SIG-M5 treated with dmso at 0.1 percent for 504 hours (cell line): ENCODE measurements around the gene NPAS3.

ENCODE experiments used
- DNase-seq: peaks from one replicate; lab custom pipeline; 2025; ENCODE audit not compliant: unreplicated experiment; lab: John Stamatoyannopoulos, UW

Gene NPAS3

GRCh38 chr14:33774723-33775470, 836.2 kb downstream of the NPAS3 start:
- no peak for DNase-seq

GRCh38 chr14:33776871-33777270, 838.2 kb downstream of the NPAS3 start:
- DNase-seq, result no peak

GRCh38 chr14:33777681-33778080, 839.0 kb downstream of the NPAS3 start:
- no peak for DNase-seq

GRCh38 chr14:33780035-33780434, 841.4 kb downstream of the NPAS3 start:
- DNase-seq, result no peak

- DNase-seq, result no peak
Observed at GRCh38 chr14:33781236-33781635, 842.6 kb downstream of the NPAS3 start.

- no peak for DNase-seq
Observed at GRCh38 chr14:33782923-33783322, 844.2 kb downstream of the NPAS3 start.

- no peak for DNase-seq
Observed at GRCh38 chr14:33786091-33786825, 847.6 kb downstream of the NPAS3 start.

GRCh38 chr14:33788161-33788560, 849.5 kb downstream of the NPAS3 start:
- no peak for DNase-seq

GRCh38 chr14:33790996-33791395, 852.3 kb downstream of the NPAS3 start:
- DNase-seq, result no peak

GRCh38 chr14:33792009-33792719, 853.5 kb downstream of the NPAS3 start:
- DNase-seq, result no peak

GRCh38 chr14:33792720-33793368, 854.2 kb downstream of the NPAS3 start:
- DNase-seq, result peak; percentile 41

GRCh38 chr14:33793398-33794110, 854.9 kb downstream of the NPAS3 start:
- DNase-seq, result no peak

- DNase-seq, result no peak
Observed at GRCh38 chr14:33794791-33795305, 856.2 kb downstream of the NPAS3 start.

- no peak for DNase-seq
Observed at GRCh38 chr14:33796356-33796755, 857.7 kb downstream of the NPAS3 start.

GRCh38 chr14:33799705-33800570, 861.3 kb downstream of the NPAS3 start:
- DNase-seq, result no peak

GRCh38 chr14:33800735-33801163, 862.1 kb downstream of the NPAS3 start:
- no peak for DNase-seq

- no peak for DNase-seq
Observed at GRCh38 chr14:33802737-33803136, 864.1 kb downstream of the NPAS3 start.

- DNase-seq, result no peak
Observed at GRCh38 chr14:33805593-33805992, 866.9 kb downstream of the NPAS3 start.

- DNase-seq, result no peak
Observed at GRCh38 chr14:33806905-33807304, 868.2 kb downstream of the NPAS3 start.
